ENCODE data around the gene PTGFRN.

DNA sequence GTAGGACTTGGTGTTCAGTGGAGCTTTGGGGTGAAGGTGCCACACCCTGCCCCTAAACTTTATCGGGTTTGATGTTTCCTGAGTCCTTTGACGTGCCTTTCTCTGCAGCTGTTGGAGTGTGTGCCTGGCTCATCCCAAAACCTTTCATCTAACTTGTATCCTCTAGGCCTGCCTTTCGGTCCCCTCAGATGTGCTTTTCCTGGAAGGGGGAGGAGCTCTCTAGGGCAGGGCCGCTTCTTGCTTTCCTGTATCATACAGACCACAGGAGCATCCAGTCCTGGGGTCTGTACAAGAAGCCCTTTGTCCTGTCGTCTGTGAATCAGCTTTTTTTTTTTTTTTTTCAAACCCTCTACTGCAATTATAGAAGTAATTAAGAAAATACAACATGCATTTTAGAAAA lies 35.7 kb downstream of the PTGFRN start:
- TF ChIP-seq, protein P1, sequence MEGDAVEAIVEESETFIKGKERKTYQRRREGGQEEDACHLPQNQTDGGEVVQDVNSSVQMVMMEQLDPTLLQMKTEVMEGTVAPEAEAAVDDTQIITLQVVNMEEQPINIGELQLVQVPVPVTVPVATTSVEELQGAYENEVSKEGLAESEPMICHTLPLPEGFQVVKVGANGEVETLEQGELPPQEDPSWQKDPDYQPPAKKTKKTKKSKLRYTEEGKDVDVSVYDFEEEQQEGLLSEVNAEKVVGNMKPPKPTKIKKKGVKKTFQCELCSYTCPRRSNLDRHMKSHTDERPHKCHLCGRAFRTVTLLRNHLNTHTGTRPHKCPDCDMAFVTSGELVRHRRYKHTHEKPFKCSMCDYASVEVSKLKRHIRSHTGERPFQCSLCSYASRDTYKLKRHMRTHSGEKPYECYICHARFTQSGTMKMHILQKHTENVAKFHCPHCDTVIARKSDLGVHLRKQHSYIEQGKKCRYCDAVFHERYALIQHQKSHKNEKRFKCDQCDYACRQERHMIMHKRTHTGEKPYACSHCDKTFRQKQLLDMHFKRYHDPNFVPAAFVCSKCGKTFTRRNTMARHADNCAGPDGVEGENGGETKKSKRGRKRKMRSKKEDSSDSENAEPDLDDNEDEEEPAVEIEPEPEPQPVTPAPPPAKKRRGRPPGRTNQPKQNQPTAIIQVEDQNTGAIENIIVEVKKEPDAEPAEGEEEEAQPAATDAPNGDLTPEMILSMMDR (IDR thresholded peaks at IDR 0.05 in 8 of 11, conservative IDR thresholded peaks at IDR 0.05 in 3 of 11), result no peak
- no peak for TF ChIP-seq POLR2A (IDR thresholded peaks at IDR 0.05)

All from spleen (tissue), 7 donors.